ENCODE measurements around the gene MINPP1. TPM values are rescaled to one million over a fixed set of nuclear protein-coding genes. Genes with fewer than 3 reads are reported as not detected.
"Not testable (repeated sequence)": the region's sequence is repeated elsewhere in the genome, so short reads cannot be mapped to it uniquely, and the experiment has no call there.

The MINPP1 gene
- total RNA-seq, 1 donor from 2014 or later = 15.9 TPM

- ATAC-seq (peak; percentile 58), DNase-seq (ENCODE audit: low spot score) (no peak)
Measured at GRCh38 chr10:87560495-87561129, 55.9 kb downstream of the MINPP1 start.

GRCh38 chr10:87562750-87563149 lies 58.1 kb downstream of the MINPP1 start:
- ATAC-seq (no peak), DNase-seq (ENCODE audit: low spot score) (no peak)

GRCh38 chr10:87565010-87565409 lies 60.3 kb downstream of the MINPP1 start:
- DNase-seq (ENCODE audit: low spot score) = no peak
- no peak for ATAC-seq

GRCh38 chr10:87575851-87576250 lies 71.2 kb downstream of the MINPP1 start:
- no peak for DNase-seq (ENCODE audit: low spot score)
- ATAC-seq = no peak

GRCh38 chr10:87578160-87578841 lies 73.6 kb downstream of the MINPP1 start:
- DNase-seq (ENCODE audit: low spot score) = no peak
- peak; percentile 34 for ATAC-seq

- peak; percentile 88 for ATAC-seq
- DNase-seq (ENCODE audit: low spot score) = no peak
Measured at GRCh38 chr10:87578842-87579401, 74.2 kb downstream of the MINPP1 start.

- peak; percentile 75 for ATAC-seq
- no peak for DNase-seq (ENCODE audit: low spot score)
Measured at GRCh38 chr10:87579563-87579962, 74.9 kb downstream of the MINPP1 start.

- no peak for ATAC-seq
- no peak for DNase-seq (ENCODE audit: low spot score)
Measured at GRCh38 chr10:87580016-87580415, 75.3 kb downstream of the MINPP1 start.

GRCh38 chr10:87585565-87586514 lies 81.1 kb downstream of the MINPP1 start:
- ATAC-seq (peak; percentile 82), DNase-seq (ENCODE audit: low spot score) (no peak)

- peak; percentile 34 for ATAC-seq
- no peak for DNase-seq (ENCODE audit: low spot score)
Measured at GRCh38 chr10:87589645-87590051, 85.0 kb downstream of the MINPP1 start.

GRCh38 chr10:87590705-87591588 lies 86.3 kb downstream of the MINPP1 start:
- DNase-seq (ENCODE audit: low spot score) (no peak), ATAC-seq (peak; percentile 71)

- ATAC-seq (peak; percentile 11), DNase-seq (ENCODE audit: low spot score) (no peak)
Measured at GRCh38 chr10:87591589-87591886, 86.8 kb downstream of the MINPP1 start.

- not testable (repeated sequence) for ATAC-seq; DNase-seq (ENCODE audit: low spot score)
Measured at GRCh38 chr10:87592920-87593319, 88.2 kb downstream of the MINPP1 start.

GRCh38 chr10:87593702-87594101 lies 89.0 kb downstream of the MINPP1 start:
- no peak for ATAC-seq
- DNase-seq (ENCODE audit: low spot score) = no peak

GRCh38 chr10:87594181-87594580 lies 89.5 kb downstream of the MINPP1 start:
- ATAC-seq (no peak), DNase-seq (ENCODE audit: low spot score) (no peak)

- peak; percentile 52 for ATAC-seq
- no peak for DNase-seq (ENCODE audit: low spot score)
Measured at GRCh38 chr10:87594864-87595263, 90.2 kb downstream of the MINPP1 start.

GRCh38 chr10:87596351-87596750 lies 91.7 kb downstream of the MINPP1 start:
- DNase-seq (ENCODE audit: low spot score) (no peak), ATAC-seq (no peak)

GRCh38 chr10:87598700-87599099 lies 94.0 kb downstream of the MINPP1 start:
- DNase-seq (ENCODE audit: low spot score) (peak; percentile 57), ATAC-seq (peak; percentile 89)

GRCh38 chr10:87600581-87600980 lies 95.9 kb downstream of the MINPP1 start:
- no peak for DNase-seq (ENCODE audit: low spot score)

More at GRCh38 chr10:87600581-87600980, 95.9 kb downstream of the MINPP1 start:
- no peak for ATAC-seq
